SU-DHL-6 (cell line): ENCODE measurements around the gene HDGFL3.

Experiments
- EZH2phosphoT487 ChIP-seq: fragments of 200-600 bp; sonication (generic), shearing (Covaris generic); conservative IDR thresholded peaks from 2 replicates; pipeline ENCODE4 v1.6.1; 2018; ENCODE audit warnings: mild to moderate bottlenecking, antibody characterized with exemption, low read length, moderate library complexity, mixed read lengths
- TF ChIP-seq, protein P1 (sequence below): fragments of 200-600 bp; sonication (generic); IDR thresholded peaks from one replicate; pipeline ENCODE4 v1.5.1; 2017; ENCODE audit warnings: antibody characterized with exemption, mild to moderate bottlenecking, low read length, moderate library complexity; ENCODE audit not compliant: insufficient read depth, poor library complexity, severe bottlenecking

DNA sequence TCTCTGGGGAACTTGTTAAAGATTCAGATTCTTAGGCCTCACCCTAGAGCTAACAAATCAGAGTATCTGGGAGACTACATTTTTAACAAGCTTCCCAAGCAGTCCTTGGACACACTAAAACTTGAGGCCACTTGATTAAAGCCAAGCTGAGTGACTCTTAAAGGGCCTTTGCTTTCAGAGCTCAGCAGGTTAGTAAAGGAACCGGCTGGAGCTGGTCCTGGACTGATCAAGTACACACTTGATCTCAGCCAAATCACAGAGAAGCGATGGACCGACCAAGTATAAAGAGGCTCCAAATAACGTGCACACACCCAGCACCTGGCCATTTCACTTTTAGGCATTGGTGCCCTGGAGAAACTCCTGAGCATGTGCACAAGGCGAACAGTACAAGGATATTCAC lies 113.0 kb downstream of the HDGFL3 start:
- TF ChIP-seq, protein P1, sequence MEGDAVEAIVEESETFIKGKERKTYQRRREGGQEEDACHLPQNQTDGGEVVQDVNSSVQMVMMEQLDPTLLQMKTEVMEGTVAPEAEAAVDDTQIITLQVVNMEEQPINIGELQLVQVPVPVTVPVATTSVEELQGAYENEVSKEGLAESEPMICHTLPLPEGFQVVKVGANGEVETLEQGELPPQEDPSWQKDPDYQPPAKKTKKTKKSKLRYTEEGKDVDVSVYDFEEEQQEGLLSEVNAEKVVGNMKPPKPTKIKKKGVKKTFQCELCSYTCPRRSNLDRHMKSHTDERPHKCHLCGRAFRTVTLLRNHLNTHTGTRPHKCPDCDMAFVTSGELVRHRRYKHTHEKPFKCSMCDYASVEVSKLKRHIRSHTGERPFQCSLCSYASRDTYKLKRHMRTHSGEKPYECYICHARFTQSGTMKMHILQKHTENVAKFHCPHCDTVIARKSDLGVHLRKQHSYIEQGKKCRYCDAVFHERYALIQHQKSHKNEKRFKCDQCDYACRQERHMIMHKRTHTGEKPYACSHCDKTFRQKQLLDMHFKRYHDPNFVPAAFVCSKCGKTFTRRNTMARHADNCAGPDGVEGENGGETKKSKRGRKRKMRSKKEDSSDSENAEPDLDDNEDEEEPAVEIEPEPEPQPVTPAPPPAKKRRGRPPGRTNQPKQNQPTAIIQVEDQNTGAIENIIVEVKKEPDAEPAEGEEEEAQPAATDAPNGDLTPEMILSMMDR: no peak
- TF ChIP-seq EZH2phosphoT487: no peak
